ENCODE data around the gene ECI2.
A peak's percentile ranks its signal among the peaks of the same experiment; 100 is the strongest.
"Not testable (repeated sequence)": the region's sequence is repeated elsewhere in the genome, so short reads cannot be mapped to it uniquely, and the experiment has no call there.

Gene ECI2

GRCh38 chr6:4101298-4101697 lies 34.1 kb downstream of the ECI2 start:
- DNase-seq (ENCODE audit: low read depth) = no peak

- DNase-seq (ENCODE audit: low read depth) = no peak
These were observed 34.7 kb downstream of the ECI2 start for GRCh38 chr6:4100655-4101054.

GRCh38 chr6:4093288-4093687 lies 42.1 kb downstream of the ECI2 start:
- DNase-seq (ENCODE audit: low read depth) = no peak

GRCh38 chr6:4091941-4092340 lies 43.4 kb downstream of the ECI2 start:
- no peak for DNase-seq (ENCODE audit: low read depth)

- not testable (repeated sequence) for DNase-seq (ENCODE audit: low read depth)
These were observed 45.3 kb downstream of the ECI2 start for GRCh38 chr6:4090043-4090442.

- DNase-seq (ENCODE audit: low read depth) = no peak
These were observed 46.7 kb downstream of the ECI2 start for GRCh38 chr6:4088704-4089103.

- DNase-seq (ENCODE audit: low read depth) = peak; percentile 83
These were observed 50.1 kb downstream of the ECI2 start for GRCh38 chr6:4085332-4085700.

- no peak for DNase-seq (ENCODE audit: low read depth)
These were observed 50.7 kb downstream of the ECI2 start for GRCh38 chr6:4084444-4085331.

- DNase-seq (ENCODE audit: low read depth) = no peak
These were observed 56.5 kb downstream of the ECI2 start, which contains the start of gene FAM217A for GRCh38 chr6:4078691-4079471. Gene FAM217A (minus strand): TSS chr6:4079137. CDS start chr6:4077414, 1,723 bp downstream.

GRCh38 chr6:4074478-4075235 lies 60.7 kb downstream of the ECI2 start:
- DNase-seq (ENCODE audit: low read depth) = no peak

GRCh38 chr6:4071330-4071729 lies 64.0 kb downstream of the ECI2 start:
- no peak for DNase-seq (ENCODE audit: low read depth)

GRCh38 chr6:4069199-4069598 lies 66.2 kb downstream of the ECI2 start:
- no peak for DNase-seq (ENCODE audit: low read depth)

GRCh38 chr6:4067673-4068072 lies 67.7 kb downstream of the ECI2 start:
- DNase-seq (ENCODE audit: low read depth) = no peak

- no peak for DNase-seq (ENCODE audit: low read depth)
These were observed 69.2 kb downstream of the ECI2 start for GRCh38 chr6:4066029-4066755.
